ENCODE results near the gene NTN1. TPM values are rescaled to one million over a fixed set of nuclear protein-coding genes. Genes with fewer than 3 reads are reported as not detected.

NTN1 gene
- total RNA-seq, 1 donor: 0.36 TPM

DNA sequence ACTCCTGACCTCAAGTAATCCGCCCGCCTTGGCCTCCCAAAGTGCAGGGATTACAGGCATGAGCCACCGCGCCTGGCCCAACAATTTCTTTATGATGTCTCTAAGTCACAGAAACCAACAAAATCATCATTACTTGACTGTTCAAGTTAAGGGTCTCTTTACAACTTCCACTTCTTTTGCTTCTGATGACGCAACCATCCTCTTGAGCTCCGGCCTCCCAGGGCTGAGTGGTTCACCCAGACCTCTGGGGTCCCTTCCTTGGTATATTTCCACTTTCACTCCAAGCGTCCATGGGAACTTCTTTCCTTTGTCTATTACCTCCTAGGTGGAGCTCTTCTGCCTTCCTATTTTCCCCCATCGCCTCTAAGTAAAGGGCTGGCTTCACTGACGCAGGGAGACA, 253.7 kb downstream of the NTN1 start:
- H2AFZ ChIP-seq (ENCODE audit: low read length): no peak overlapping the region
- H4K20me1 ChIP-seq (ENCODE audit: insufficient read depth, low read length): no peaks in the 10 kb centered on the region
- no peak overlapping the region for H3K27ac ChIP-seq (ENCODE audit: low read depth, low read length)
- H3K27me3 ChIP-seq (ENCODE audit: insufficient read depth, low read length): no peaks in the 10 kb centered on the region
- no peak overlapping the region for H3K4me2 ChIP-seq (ENCODE audit: insufficient read depth, low read length)
- no peak for DNase-seq (ENCODE audit: insufficient read length, low spot score, missing footprints)
- no peak overlapping the region for H3K4me3 ChIP-seq (ENCODE audit: insufficient read depth, low read length)
- TF ChIP-seq, protein P1, sequence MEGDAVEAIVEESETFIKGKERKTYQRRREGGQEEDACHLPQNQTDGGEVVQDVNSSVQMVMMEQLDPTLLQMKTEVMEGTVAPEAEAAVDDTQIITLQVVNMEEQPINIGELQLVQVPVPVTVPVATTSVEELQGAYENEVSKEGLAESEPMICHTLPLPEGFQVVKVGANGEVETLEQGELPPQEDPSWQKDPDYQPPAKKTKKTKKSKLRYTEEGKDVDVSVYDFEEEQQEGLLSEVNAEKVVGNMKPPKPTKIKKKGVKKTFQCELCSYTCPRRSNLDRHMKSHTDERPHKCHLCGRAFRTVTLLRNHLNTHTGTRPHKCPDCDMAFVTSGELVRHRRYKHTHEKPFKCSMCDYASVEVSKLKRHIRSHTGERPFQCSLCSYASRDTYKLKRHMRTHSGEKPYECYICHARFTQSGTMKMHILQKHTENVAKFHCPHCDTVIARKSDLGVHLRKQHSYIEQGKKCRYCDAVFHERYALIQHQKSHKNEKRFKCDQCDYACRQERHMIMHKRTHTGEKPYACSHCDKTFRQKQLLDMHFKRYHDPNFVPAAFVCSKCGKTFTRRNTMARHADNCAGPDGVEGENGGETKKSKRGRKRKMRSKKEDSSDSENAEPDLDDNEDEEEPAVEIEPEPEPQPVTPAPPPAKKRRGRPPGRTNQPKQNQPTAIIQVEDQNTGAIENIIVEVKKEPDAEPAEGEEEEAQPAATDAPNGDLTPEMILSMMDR (IDR thresholded peaks at IDR 0.05; ENCODE audit: extremely low read depth, low read depth, low read length): no peak
- no peaks in the 10 kb centered on the region for H3K9me3 ChIP-seq (ENCODE audit: low read depth, low read length)
- H3K4me1 ChIP-seq (ENCODE audit: insufficient read depth, low read length): no peaks in the 10 kb centered on the region
- H3K36me3 ChIP-seq (ENCODE audit: insufficient read depth, low read length): no peaks in the 10 kb centered on the region
- H3K79me2 ChIP-seq (ENCODE audit: insufficient read depth, low read length): no peaks in the 10 kb centered on the region

DNA sequence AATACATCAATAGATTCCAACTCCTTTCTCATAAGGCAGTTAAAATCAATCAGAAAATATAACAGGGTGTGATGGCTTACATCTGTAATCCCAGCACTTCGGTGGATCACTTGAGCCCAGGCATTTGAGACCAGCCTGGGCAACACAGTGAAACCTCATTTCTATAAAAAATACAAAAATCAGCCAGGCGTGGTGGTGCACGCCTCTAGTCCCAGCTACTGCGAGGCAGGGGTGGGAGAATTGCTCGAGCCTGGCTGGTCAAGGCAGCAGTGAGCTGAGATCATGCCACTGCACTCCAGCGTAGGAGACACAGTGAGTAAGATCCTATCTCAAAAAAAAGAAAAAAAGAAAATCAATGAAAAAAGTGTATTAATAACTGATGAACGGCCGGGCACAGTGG, 258.6 kb downstream of the NTN1 start:
- Histone ChIP-seq H2AFZ (ENCODE audit: low read length) (no peak overlapping the region), H3K79me2 (ENCODE audit: insufficient read depth, low read length) (no peaks in the 10 kb centered on the region), H3K36me3 (ENCODE audit: insufficient read depth, low read length) (no peaks in the 10 kb centered on the region), H3K9me3 (ENCODE audit: low read depth, low read length) (no peaks in the 10 kb centered on the region), H3K27me3 (ENCODE audit: insufficient read depth, low read length) (no peaks in the 10 kb centered on the region), H3K27ac (ENCODE audit: low read depth, low read length) (no peak overlapping the region), H3K4me3 (ENCODE audit: insufficient read depth, low read length) (no peak overlapping the region), H3K4me1 (ENCODE audit: insufficient read depth, low read length) (no peaks in the 10 kb centered on the region), H3K4me2 (ENCODE audit: insufficient read depth, low read length) (no peak overlapping the region), H4K20me1 (ENCODE audit: insufficient read depth, low read length) (no peaks in the 10 kb centered on the region)
- DNase-seq (ENCODE audit: insufficient read length, low spot score, missing footprints): no peak
- TF ChIP-seq, protein P1 (IDR thresholded peaks at IDR 0.05; ENCODE audit: extremely low read depth, low read depth, low read length): no peak

DNA sequence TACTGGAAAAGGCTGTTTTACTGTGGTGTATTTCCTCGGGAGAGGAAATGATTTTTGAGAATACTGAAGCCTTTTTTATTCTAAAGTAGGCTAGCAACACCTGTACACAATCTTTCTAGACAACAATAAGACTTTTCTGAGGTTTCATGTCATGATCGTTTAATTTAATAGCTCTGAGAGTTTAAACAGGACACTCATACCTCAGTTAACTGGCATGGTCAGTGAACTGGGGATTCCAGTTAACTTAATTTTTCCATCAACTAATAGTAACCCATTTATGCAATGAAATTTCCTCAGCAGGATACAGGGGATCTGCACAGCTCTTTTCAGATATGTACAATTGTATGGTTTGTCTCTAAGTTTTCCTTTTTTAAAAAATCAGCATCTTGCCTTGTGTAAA, 262.6 kb downstream of the NTN1 start:
- no peak overlapping the region for H3K4me2 ChIP-seq (ENCODE audit: insufficient read depth, low read length)
- H3K9me3 ChIP-seq (ENCODE audit: low read depth, low read length): no peaks in the 10 kb centered on the region
- no peaks in the 10 kb centered on the region for H3K27me3 ChIP-seq (ENCODE audit: insufficient read depth, low read length)
- H2AFZ ChIP-seq (ENCODE audit: low read length): no peak overlapping the region
- H3K4me1 ChIP-seq (ENCODE audit: insufficient read depth, low read length): no peaks in the 10 kb centered on the region
- TF ChIP-seq, protein P1 (IDR thresholded peaks at IDR 0.05; ENCODE audit: extremely low read depth, low read depth, low read length): no peak
- H4K20me1 ChIP-seq (ENCODE audit: insufficient read depth, low read length): no peaks in the 10 kb centered on the region
- no peak overlapping the region for H3K4me3 ChIP-seq (ENCODE audit: insufficient read depth, low read length)
- no peak for DNase-seq (ENCODE audit: insufficient read length, low spot score, missing footprints)
- H3K79me2 ChIP-seq (ENCODE audit: insufficient read depth, low read length): no peaks in the 10 kb centered on the region
- H3K27ac ChIP-seq (ENCODE audit: low read depth, low read length): no peak overlapping the region
- no peaks in the 10 kb centered on the region for H3K36me3 ChIP-seq (ENCODE audit: insufficient read depth, low read length)

DNA sequence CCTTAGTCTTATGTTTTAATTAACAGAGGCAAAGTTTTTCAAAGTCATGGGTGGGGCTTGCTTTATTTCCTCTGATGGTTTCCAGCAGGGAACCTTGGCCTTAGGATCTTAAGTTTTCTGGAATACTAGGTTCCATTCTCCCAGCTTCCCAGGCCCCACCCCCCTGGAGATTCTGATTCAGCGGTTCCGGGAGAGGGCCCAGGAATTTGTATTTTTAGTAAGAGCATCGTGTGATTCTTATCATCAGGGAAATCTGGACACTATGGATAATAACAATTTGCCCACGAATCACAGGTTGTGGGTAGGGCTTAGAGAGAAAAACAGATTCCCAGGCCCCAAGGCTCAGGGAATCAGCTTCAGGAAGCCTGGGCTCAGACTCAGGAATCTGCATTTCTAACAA, 263.6 kb downstream of the NTN1 start:
- H3K4me3 ChIP-seq (ENCODE audit: insufficient read depth, low read length): no peak overlapping the region
- no peak overlapping the region for H3K4me2 ChIP-seq (ENCODE audit: insufficient read depth, low read length)
- H3K79me2 ChIP-seq (ENCODE audit: insufficient read depth, low read length): no peaks in the 10 kb centered on the region
- H3K9me3 ChIP-seq (ENCODE audit: low read depth, low read length): no peaks in the 10 kb centered on the region
- no peak overlapping the region for H2AFZ ChIP-seq (ENCODE audit: low read length)
- no peaks in the 10 kb centered on the region for H3K36me3 ChIP-seq (ENCODE audit: insufficient read depth, low read length)
- peaks cover 1% of the 10 kb centered on the region for H3K4me1 ChIP-seq (ENCODE audit: insufficient read depth, low read length)
- no peaks in the 10 kb centered on the region for H4K20me1 ChIP-seq (ENCODE audit: insufficient read depth, low read length)
- H3K27me3 ChIP-seq (ENCODE audit: insufficient read depth, low read length): no peaks in the 10 kb centered on the region
- no peak for DNase-seq (ENCODE audit: insufficient read length, low spot score, missing footprints)
- H3K27ac ChIP-seq (ENCODE audit: low read depth, low read length): no peak overlapping the region
- TF ChIP-seq, protein P1 (IDR thresholded peaks at IDR 0.05; ENCODE audit: extremely low read depth, low read depth, low read length): no peak
